LHCN-M2 (cell line): Measurements from ENCODE around the gene BMERB1. TPM values are rescaled to one million over a fixed set of nuclear protein-coding genes. Genes with fewer than 3 reads are reported as not detected.

Experiments
- DNase-seq: peaks from one replicate; pipeline ENCODE4 v3.0.0-alpha.2; 2012; ENCODE audit warnings: low read depth
- total RNA-seq: library from RNA; depleted of rRNA; stranded (reverse); fragments of >200 nt; gene quantifications from 2 replicates; pipeline ENCODE4 v1.2.3, GENCODE V29; 2014; rRNA removed

The BMERB1 gene
- total RNA-seq, 1 experiment from 2014 or later = 36.1 TPM

GRCh38 chr16:15610369-15610871 lies 176.0 kb downstream of the BMERB1 start:
- peak; percentile 25 for DNase-seq

GRCh38 chr16:15611610-15612009 lies 177.2 kb downstream of the BMERB1 start:
- DNase-seq = no peak

GRCh38 chr16:15613676-15614075 lies 179.3 kb downstream of the BMERB1 start:
- DNase-seq = no peak

GRCh38 chr16:15616012-15616411 lies 181.6 kb downstream of the BMERB1 start:
- no peak for DNase-seq

- DNase-seq = no peak
Measured at GRCh38 chr16:15616475-15617165, 182.2 kb downstream of the BMERB1 start.

GRCh38 chr16:15617901-15618300 lies 183.5 kb downstream of the BMERB1 start:
- no peak for DNase-seq

GRCh38 chr16:15618392-15618791 lies 184.0 kb downstream of the BMERB1 start:
- DNase-seq = peak; percentile 66

GRCh38 chr16:15620611-15621195 lies 186.3 kb downstream of the BMERB1 start:
- no peak for DNase-seq

- DNase-seq = no peak
Measured at GRCh38 chr16:15621456-15621855, 187.1 kb downstream of the BMERB1 start.

- DNase-seq = no peak
Measured at GRCh38 chr16:15621889-15622288, 187.5 kb downstream of the BMERB1 start.

GRCh38 chr16:15631730-15632409 lies 197.5 kb downstream of the BMERB1 start:
- DNase-seq = no peak

GRCh38 chr16:15635926-15636325 lies 201.5 kb downstream of the BMERB1 start:
- no peak for DNase-seq

GRCh38 chr16:15636392-15636873 lies 202.0 kb downstream of the BMERB1 start:
- no peak for DNase-seq

Other genes with a start within 250 kb of the BMERB1 start
- 2.4 and 3.6 TPM in 2 replicates for gene NPIPA5, start 56.3 kb upstream of the BMERB1 start, total RNA-seq
- 0.23 TPM in 1 of 2 replicates, not detected in the other for gene MPV17L, start 38.8 kb upstream of the BMERB1 start, total RNA-seq
- gene MARF1, start 208.6 kb downstream of the BMERB1 start, total RNA-seq = 11.9 and 15.3 TPM in 2 replicates
- gene NDE1, start 215.7 kb downstream of the BMERB1 start, total RNA-seq = 29.6 and 51.2 TPM in 2 replicates